Sigmoid colon (tissue), 7 donors: ENCODE results near the gene WFDC11. TPM values are rescaled to one million over a fixed set of nuclear protein-coding genes. Genes with fewer than 3 reads are reported as not detected.
"Not testable (repeated sequence)": the region's sequence is repeated elsewhere in the genome, so short reads cannot be mapped to it uniquely, and the experiment has no call there.

ENCODE experiments used
- DNase-seq: peaks from one replicate; pipeline ENCODE4 v3.0.0-alpha.2; 2019
- H3K27ac ChIP-seq, 4 donors: fragments of 200-600 bp; sonication (generic); one replicate each; pipeline ENCODE4 v1.5.1; 2016 to 2019; ENCODE audit warnings: mild to moderate bottlenecking in 1 of 4
- H3K27me3 ChIP-seq, 3 donors: fragments of 200-600 bp; sonication (generic); one replicate each; pipeline ENCODE4 v1.5.1; 2019; ENCODE audit warnings: mild to moderate bottlenecking in 1 of 3
- H3K36me3 ChIP-seq, 4 donors: fragments of 200-600 bp; sonication (generic); one replicate each; pipeline ENCODE4 v1.5.1; 2016 to 2019
- H3K4me1 ChIP-seq, 4 donors: fragments of 200-600 bp; sonication (generic); one replicate each; pipeline ENCODE4 v1.5.1; 2017 to 2019
- H3K4me3 ChIP-seq, 4 donors: fragments of 200-600 bp; sonication (generic); one replicate each; pipeline ENCODE4 v1.5.1; 2017 to 2019; ENCODE audit warnings: mild to moderate bottlenecking in 2 of 4, moderate library complexity in 1 of 4
- H3K9me3 ChIP-seq, 4 donors: fragments of 200-600 bp in 3 of 4; sonication (generic) in 3 of 4; one replicate each; pipeline versions ENCODE4 v1.5.1 to v1.6.1; 2013 to 2019
- CTCF ChIP-seq, 4 experiments: fragments of 450-650 bp in 3 of 4; fragments of 200-600 bp in 1 of 4; IDR thresholded peaks; one replicate each; pipeline ENCODE4 v1.5.1; 2016 to 2019; ENCODE audit warnings: antibody characterized with exemption in 4 of 4, mild to moderate bottlenecking in 3 of 4, moderate library complexity in 2 of 4
- EP300 ChIP-seq, 4 donors: sonication (generic); formaldehyde crosslinking; IDR thresholded peaks; one replicate each; pipeline ENCODE4 v1.6.1; 2017; ENCODE audit warnings: antibody characterized with exemption in 4 of 4
- POLR2A ChIP-seq, 2 donors: fragments of 450-650 bp; IDR thresholded peaks; one replicate each; pipeline ENCODE4 v1.6.1; 2016; ENCODE audit warnings: antibody characterized with exemption in 2 of 2, mild to moderate bottlenecking in 2 of 2, moderate library complexity in 2 of 2
- POLR2AphosphoS5 ChIP-seq, 4 donors: sonication (generic); formaldehyde crosslinking; IDR thresholded peaks; one replicate each; pipeline ENCODE4 v1.6.1; 2017; ENCODE audit warnings: antibody characterized with exemption in 4 of 4
- WGBS, 2 donors: extraction: QIAGEN DNeasy Blood & Tissue Kit; methylation state at CpG; one replicate each; pipeline ENCODE4 v1.1.7; 2013; 5-methylcytosine and 5-hydroxymethylcytosine counted together
- intact Hi-C: fragments of 100-400 bp; cut with DNase I; formaldehyde crosslinking; loops from one replicate; pipeline ENCODE4 v1.15.1; 2023
- polyA plus RNA-seq, 3 donors: library from polyadenylated mRNA; stranded (reverse); fragments of 200-250 nt; gene quantifications; one replicate each; pipeline ENCODE4 v1.2.3, GENCODE V29; 2013
- total RNA-seq, 4 donors: library from RNA; depleted of rRNA; stranded (reverse); fragments of >200 nt; gene quantifications; one replicate each; pipeline ENCODE4 v1.1.0, GENCODE V29; 2016
- donor health status: healthy with polysubstance abuse.
- donor health status: Bipolar disorder and iron deficiency.
- donor health status: healthy.

The WFDC11 gene
- total RNA-seq: not detected
- not detected for polyA plus RNA-seq

GRCh38 chr20:45670139-45670538 lies at the start of gene WFDC11:
WFDC11 (minus strand) TSS chr20:45670239; CDS start chr20:45650600, 19,639 bp downstream.
- no peaks in the 10 kb centered on the region for H3K9me3 ChIP-seq
- no peaks in the 10 kb centered on the region for H3K27me3 ChIP-seq
- DNase-seq: no peak
- no peaks in the 10 kb centered on the region for H3K36me3 ChIP-seq
- no peaks in the 10 kb centered on the region for H3K4me1 ChIP-seq
- intact Hi-C loops: no loop called here
- no peak within 1 kb of the TSS for H3K27ac ChIP-seq
- H3K4me3 ChIP-seq: no peak within 1 kb of the TSS
- 88 to 91% methylated on average over 1 of the region's 1 CpG for WGBS, 2 donors
- TF ChIP-seq POLR2A (IDR thresholded peaks at IDR 0.05) (no peak), EP300 (IDR thresholded peaks at IDR 0.05) (no peak), POLR2AphosphoS5 (IDR thresholded peaks at IDR 0.05) (no peak), CTCF (IDR thresholded peaks at IDR 0.05) (no peak)

- H3K27ac ChIP-seq, H3K9me3 ChIP-seq, H3K36me3 ChIP-seq, H3K4me1 ChIP-seq, H3K27me3 ChIP-seq, H3K4me3 ChIP-seq, DNase-seq, intact Hi-C loops: not testable (repeated sequence)
Measured at GRCh38 chr20:45716141-45716688, 46.2 kb upstream of the WFDC11 start.

- H3K4me1 ChIP-seq: no peaks in the 10 kb centered on the region
- intact Hi-C loops: no loop called here
- H3K27me3 ChIP-seq: no peaks in the 10 kb centered on the region
- 92 to 94% methylated on average over 1 of the region's 1 CpG for WGBS, 2 donors
- H3K4me3 ChIP-seq: no peak within 1 kb of the TSS
- no peak for TF ChIP-seq EP300 (IDR thresholded peaks at IDR 0.05)
- no peak for TF ChIP-seq CTCF (IDR thresholded peaks at IDR 0.05)
- TF ChIP-seq POLR2AphosphoS5 (IDR thresholded peaks at IDR 0.05): no peak
- no peak for TF ChIP-seq POLR2A (IDR thresholded peaks at IDR 0.05)
- H3K27ac ChIP-seq: no peak within 1 kb of the TSS
- H3K9me3 ChIP-seq: no peaks in the 10 kb centered on the region
- DNase-seq: no peak
- no peaks in the 10 kb centered on the region for H3K36me3 ChIP-seq
Measured at GRCh38 chr20:45704969-45705637, 35.1 kb upstream of the WFDC11 start, which contains the start of gene WFDC10B. WFDC10B (minus strand) TSS chr20:45705019; CDS start chr20:45685992, 19,027 bp downstream.

GRCh38 chr20:45701873-45702272 lies 31.8 kb upstream of the WFDC11 start, which contains the start of gene WFDC13:
WFDC13 (plus strand) TSS chr20:45702038; CDS start chr20:45702124, 86 bp downstream.
- H3K9me3 ChIP-seq: no peaks in the 10 kb centered on the region
- H3K27me3 ChIP-seq: no peaks in the 10 kb centered on the region
- DNase-seq: no peak
- H3K36me3 ChIP-seq: no peaks in the 10 kb centered on the region
- H3K4me3 ChIP-seq: no peak within 1 kb of the TSS
- WGBS, 2 donors: 39 to 70% methylated on average over 4 of the region's 4 CpGs
- H3K4me1 ChIP-seq: no peaks in the 10 kb centered on the region
- intact Hi-C loops: no loop called here
- TF ChIP-seq EP300 (IDR thresholded peaks at IDR 0.05) (no peak), POLR2A (IDR thresholded peaks at IDR 0.05) (no peak), POLR2AphosphoS5 (IDR thresholded peaks at IDR 0.05) (no peak), CTCF (IDR thresholded peaks at IDR 0.05) (no peak)
- H3K27ac ChIP-seq: no peak within 1 kb of the TSS

GRCh38 chr20:45701104-45701503 lies 31.1 kb upstream of the WFDC11 start:
- intact Hi-C loops: no loop called here
- TF ChIP-seq POLR2A (IDR thresholded peaks at IDR 0.05) (no peak), EP300 (IDR thresholded peaks at IDR 0.05) (no peak), CTCF (IDR thresholded peaks at IDR 0.05) (no peak), POLR2AphosphoS5 (IDR thresholded peaks at IDR 0.05) (no peak)
- DNase-seq: no peak
- H3K4me3 ChIP-seq: no peak overlapping the region
- H3K9me3 ChIP-seq: no peaks in the 10 kb centered on the region
- no peak overlapping the region for H3K27ac ChIP-seq
- H3K27me3 ChIP-seq: no peaks in the 10 kb centered on the region
- WGBS, 2 donors: 45 to 66% methylated on average over 4 of the region's 4 CpGs
- no peaks in the 10 kb centered on the region for H3K4me1 ChIP-seq
- no peaks in the 10 kb centered on the region for H3K36me3 ChIP-seq
